Measurements from ENCODE around the gene AP2M1. TPM values are rescaled to one million over a fixed set of nuclear protein-coding genes. Genes with fewer than 3 reads are reported as not detected.
A peak's percentile ranks its signal among the peaks of the same experiment; 100 is the strongest.

AP2M1 gene
- total and polyA plus RNA-seq, 2 of the 13 experiments (the other 11 are each of a cell fraction or from before 2014, with no cell fraction given): 126 to 146 TPM

DNA sequence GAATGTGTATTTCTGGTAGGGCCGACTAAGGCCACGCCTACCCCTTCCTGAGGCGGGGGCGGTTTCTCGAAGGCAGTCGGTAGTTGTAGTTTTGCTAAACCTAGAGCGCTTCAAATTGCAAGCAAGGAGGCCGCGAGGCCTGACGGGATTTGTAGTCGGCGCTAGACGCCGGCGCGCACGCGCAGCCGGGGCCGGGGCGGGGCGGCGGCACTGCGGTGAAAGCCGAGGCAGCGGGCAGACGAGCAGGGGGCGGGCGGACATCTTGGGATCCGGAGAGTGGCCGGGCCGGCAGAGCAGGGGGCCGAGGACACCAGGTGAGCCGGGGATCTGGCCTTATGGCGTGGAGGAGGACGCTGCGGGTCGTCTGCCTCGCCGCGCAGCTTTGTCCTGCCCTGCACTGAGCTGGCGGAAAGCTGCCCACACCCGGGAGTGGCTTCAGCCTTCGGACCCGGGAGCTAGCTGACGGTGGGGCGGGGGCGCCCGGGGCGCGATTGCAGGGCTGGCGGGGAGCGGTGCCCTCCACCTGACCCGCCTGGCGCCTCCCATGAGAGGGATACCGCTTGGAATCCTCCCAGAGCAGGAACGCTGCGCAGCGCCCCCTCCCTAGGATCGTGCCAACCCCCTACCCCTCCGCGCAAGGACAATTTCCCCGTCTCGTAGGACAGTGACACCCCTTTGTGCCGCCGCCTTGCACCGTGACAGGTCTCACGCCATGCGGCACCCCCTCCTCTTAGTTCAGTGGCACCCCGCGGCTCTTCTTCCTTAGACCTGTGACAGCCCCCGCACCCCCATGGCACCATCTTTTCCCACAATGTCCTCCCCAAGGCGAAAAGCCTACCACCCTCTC, at the start of gene AP2M1 (continued):
- TF ChIP-seq ZNF12 (CRISPR knock-in tag; IDR thresholded peaks at IDR 0.05) (no peak), MXI1 (IDR thresholded peaks at IDR 0.05; ENCODE audit: borderline replicate concordance, low read depth, low read length) (peak; percentile 62; the same call in 1 of the 3 replicates), POLR2A (IDR thresholded peaks at IDR 0.05; ENCODE audit: insufficient read depth in 1 of 2, low read depth in 2 of 2, low read length in 2 of 2) (peak; percentile 78 to 97), TOE1 (CRISPR knock-in tag; IDR thresholded peaks at IDR 0.05) (no peak), HDAC1 (CRISPR knock-in tag; IDR thresholded peaks at IDR 0.05) (0 out of 2 replicates have a peak, but pooled peaks have one; percentile 56), PTBP1 (IDR thresholded peaks at IDR 0.05; ENCODE audit: low read depth, low read length, poor library complexity, severe bottlenecking) (no peak), MLLT10 (CRISPR knock-in tag; IDR thresholded peaks at IDR 0.05) (no peak), ZSCAN22 (CRISPR knock-in tag; IDR thresholded peaks at IDR 0.05) (no peak), SATB2 (CRISPR knock-in tag; IDR thresholded peaks at IDR 0.05) (no peak), IKZF4 (CRISPR knock-in tag; IDR thresholded peaks at IDR 0.05; ENCODE audit: borderline replicate concordance, low read depth, not compliant biosample characterization) (peak; percentile 35), ZNF546 (CRISPR knock-in tag; conservative IDR thresholded peaks at IDR 0.05) (no peak), FIP1L1 (IDR thresholded peaks at IDR 0.05; ENCODE audit: borderline replicate concordance, insufficient read depth, low read depth, low read length) (no peak), ZNF33A (CRISPR knock-in tag; IDR thresholded peaks at IDR 0.05; ENCODE audit: borderline replicate concordance) (no peak), ZFP36L1 (CRISPR knock-in tag; IDR thresholded peaks at IDR 0.05) (0 out of 2 replicates have a peak, but pooled peaks have one; percentile 49), KLF16 (CRISPR knock-in tag; IDR thresholded peaks at IDR 0.05) (peak in 1 of 2 experiments; percentile 70; a peak in 2 of 4 replicates), KLF11 (CRISPR knock-in tag; IDR thresholded peaks at IDR 0.05) (no peak), ZNF224 (CRISPR knock-in tag; IDR thresholded peaks at IDR 0.05) (no peak)
- TF ChIP-seq, protein P1, sequence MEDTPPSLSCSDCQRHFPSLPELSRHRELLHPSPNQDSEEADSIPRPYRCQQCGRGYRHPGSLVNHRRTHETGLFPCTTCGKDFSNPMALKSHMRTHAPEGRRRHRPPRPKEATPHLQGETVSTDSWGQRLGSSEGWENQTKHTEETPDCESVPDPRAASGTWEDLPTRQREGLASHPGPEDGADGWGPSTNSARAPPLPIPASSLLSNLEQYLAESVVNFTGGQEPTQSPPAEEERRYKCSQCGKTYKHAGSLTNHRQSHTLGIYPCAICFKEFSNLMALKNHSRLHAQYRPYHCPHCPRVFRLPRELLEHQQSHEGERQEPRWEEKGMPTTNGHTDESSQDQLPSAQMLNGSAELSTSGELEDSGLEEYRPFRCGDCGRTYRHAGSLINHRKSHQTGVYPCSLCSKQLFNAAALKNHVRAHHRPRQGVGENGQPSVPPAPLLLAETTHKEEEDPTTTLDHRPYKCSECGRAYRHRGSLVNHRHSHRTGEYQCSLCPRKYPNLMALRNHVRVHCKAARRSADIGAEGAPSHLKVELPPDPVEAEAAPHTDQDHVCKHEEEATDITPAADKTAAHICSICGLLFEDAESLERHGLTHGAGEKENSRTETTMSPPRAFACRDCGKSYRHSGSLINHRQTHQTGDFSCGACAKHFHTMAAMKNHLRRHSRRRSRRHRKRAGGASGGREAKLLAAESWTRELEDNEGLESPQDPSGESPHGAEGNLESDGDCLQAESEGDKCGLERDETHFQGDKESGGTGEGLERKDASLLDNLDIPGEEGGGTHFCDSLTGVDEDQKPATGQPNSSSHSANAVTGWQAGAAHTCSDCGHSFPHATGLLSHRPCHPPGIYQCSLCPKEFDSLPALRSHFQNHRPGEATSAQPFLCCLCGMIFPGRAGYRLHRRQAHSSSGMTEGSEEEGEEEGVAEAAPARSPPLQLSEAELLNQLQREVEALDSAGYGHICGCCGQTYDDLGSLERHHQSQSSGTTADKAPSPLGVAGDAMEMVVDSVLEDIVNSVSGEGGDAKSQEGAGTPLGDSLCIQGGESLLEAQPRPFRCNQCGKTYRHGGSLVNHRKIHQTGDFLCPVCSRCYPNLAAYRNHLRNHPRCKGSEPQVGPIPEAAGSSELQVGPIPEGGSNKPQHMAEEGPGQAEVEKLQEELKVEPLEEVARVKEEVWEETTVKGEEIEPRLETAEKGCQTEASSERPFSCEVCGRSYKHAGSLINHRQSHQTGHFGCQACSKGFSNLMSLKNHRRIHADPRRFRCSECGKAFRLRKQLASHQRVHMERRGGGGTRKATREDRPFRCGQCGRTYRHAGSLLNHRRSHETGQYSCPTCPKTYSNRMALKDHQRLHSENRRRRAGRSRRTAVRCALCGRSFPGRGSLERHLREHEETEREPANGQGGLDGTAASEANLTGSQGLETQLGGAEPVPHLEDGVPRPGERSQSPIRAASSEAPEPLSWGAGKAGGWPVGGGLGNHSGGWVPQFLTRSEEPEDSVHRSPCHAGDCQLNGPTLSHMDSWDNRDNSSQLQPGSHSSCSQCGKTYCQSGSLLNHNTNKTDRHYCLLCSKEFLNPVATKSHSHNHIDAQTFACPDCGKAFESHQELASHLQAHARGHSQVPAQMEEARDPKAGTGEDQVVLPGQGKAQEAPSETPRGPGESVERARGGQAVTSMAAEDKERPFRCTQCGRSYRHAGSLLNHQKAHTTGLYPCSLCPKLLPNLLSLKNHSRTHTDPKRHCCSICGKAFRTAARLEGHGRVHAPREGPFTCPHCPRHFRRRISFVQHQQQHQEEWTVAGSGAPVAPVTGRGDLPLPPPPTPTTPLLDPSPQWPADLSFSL (CRISPR knock-in tag; IDR thresholded peaks at IDR 0.05): no peak
- TF ChIP-seq, protein P2, sequence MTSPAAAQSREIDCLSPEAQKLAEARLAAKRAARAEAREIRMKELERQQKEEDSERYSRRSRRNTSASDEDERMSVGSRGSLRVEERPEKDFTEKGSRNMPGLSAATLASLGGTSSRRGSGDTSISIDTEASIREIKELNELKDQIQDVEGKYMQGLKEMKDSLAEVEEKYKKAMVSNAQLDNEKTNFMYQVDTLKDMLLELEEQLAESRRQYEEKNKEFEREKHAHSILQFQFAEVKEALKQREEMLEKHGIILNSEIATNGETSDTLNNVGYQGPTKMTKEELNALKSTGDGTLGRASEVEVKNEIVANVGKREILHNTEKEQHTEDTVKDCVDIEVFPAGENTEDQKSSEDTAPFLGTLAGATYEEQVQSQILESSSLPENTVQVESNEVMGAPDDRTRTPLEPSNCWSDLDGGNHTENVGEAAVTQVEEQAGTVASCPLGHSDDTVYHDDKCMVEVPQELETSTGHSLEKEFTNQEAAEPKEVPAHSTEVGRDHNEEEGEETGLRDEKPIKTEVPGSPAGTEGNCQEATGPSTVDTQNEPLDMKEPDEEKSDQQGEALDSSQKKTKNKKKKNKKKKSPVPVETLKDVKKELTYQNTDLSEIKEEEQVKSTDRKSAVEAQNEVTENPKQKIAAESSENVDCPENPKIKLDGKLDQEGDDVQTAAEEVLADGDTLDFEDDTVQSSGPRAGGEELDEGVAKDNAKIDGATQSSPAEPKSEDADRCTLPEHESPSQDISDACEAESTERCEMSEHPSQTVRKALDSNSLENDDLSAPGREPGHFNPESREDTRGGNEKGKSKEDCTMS (CRISPR knock-in tag; conservative IDR thresholded peaks at IDR 0.05): no peak
- TF ChIP-seq, protein P3, sequence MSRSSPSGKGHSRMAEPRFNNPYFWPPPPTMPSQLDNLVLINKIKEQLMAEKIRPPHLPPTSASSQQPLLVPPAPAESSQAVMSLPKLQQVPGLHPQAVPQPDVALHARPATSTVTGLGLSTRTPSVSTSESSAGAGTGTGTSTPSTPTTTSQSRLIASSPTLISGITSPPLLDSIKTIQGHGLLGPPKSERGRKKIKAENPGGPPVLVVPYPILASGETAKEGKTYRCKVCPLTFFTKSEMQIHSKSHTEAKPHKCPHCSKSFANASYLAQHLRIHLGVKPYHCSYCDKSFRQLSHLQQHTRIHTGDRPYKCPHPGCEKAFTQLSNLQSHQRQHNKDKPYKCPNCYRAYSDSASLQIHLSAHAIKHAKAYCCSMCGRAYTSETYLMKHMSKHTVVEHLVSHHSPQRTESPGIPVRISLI (CRISPR knock-in tag; IDR thresholded peaks at IDR 0.05; ENCODE audit: borderline replicate concordance): peak; percentile 100
